Panc1 (cell line): Measurements from ENCODE around the gene KRT75. TPM values are rescaled to one million over a fixed set of nuclear protein-coding genes. Genes with fewer than 3 reads are reported as not detected.

ENCODE experiments used
- ATAC-seq: fragments of 200-7000 bp; cut with Tn5 transposase; 2 replicates; pipeline ENCODE4 v1.9.1; 2020; ENCODE audit warnings: mild to moderate bottlenecking, moderate library complexity
- BruUV-seq: library from RNA; stranded (reverse); fragments of 400-500 nt; replicated peaks from 2 replicates; lab custom pipeline; 2021; lab: Mats Ljungman, UMichigan
- CTCF ChIA-PET: fragments of 300-600 bp; sonication (Branson Sonifier 250); formaldehyde crosslinking; loops from one replicate; lab custom pipeline; 2022; ENCODE audit warnings: antibody characterized with exemption; lab: Charles Lee
- POLR2A ChIA-PET: fragments of 300-600 bp; sonication (Branson Sonifier 250); formaldehyde crosslinking; loops from one replicate; lab custom pipeline; 2022; ENCODE audit warnings: antibody characterized with exemption; lab: Charles Lee
- DNase-seq: peaks from one replicate; pipeline ENCODE4 v3.0.0-alpha.2; 2010; ENCODE audit warnings: low read depth, low spot score
- H3K27ac ChIP-seq: 2 replicates; pipeline ENCODE4 v1.5.1; 2011; ENCODE audit warnings: mild to moderate bottlenecking, low read length, inconsistent platforms
- H3K27me3 ChIP-seq: fragments of 200-500 bp; sonication (Bioruptor generic); 2 replicates; pipeline ENCODE4 v1.6.0; 2014; ENCODE audit warnings: low read length, inconsistent platforms; ENCODE audit not compliant: control insufficient read depth, insufficient read depth
- H3K36me3 ChIP-seq: fragments of 200-500 bp; sonication (Bioruptor generic); 2 replicates; pipeline ENCODE4 v1.5.1; 2014; ENCODE audit warnings: inconsistent platforms, mild to moderate bottlenecking, low read length, moderate library complexity; ENCODE audit not compliant: control insufficient read depth, insufficient read depth
- H3K4me1 ChIP-seq: 2 replicates; pipeline ENCODE4 v1.5.1; 2011; ENCODE audit warnings: inconsistent platforms, mild to moderate bottlenecking, low read length, moderate library complexity; ENCODE audit not compliant: control insufficient read depth, insufficient read depth
- H3K4me3 ChIP-seq, 2 experiments: 2 replicates each; pipeline ENCODE4 v1.5.1; 2011 to 2012; ENCODE audit warnings: low read depth in 2 of 2, low read length in 2 of 2, mild to moderate bottlenecking in 2 of 2, inconsistent platforms in 1 of 2, moderate library complexity in 1 of 2
- H3K9me3 ChIP-seq: fragments of 200-500 bp; sonication (Bioruptor generic); 2 replicates; pipeline ENCODE4 v1.5.1; 2014; ENCODE audit warnings: low read depth, mild to moderate bottlenecking, inconsistent platforms, low read length, moderate library complexity; ENCODE audit not compliant: control insufficient read depth, insufficient read depth
- CTCF ChIP-seq: fragments of 450-650 bp; IDR thresholded peaks from 2 replicates; pipeline ENCODE4 v1.5.1; 2017; ENCODE audit warnings: mild to moderate bottlenecking
- POLR2AphosphoS5 ChIP-seq: IDR thresholded peaks from 2 replicates; pipeline ENCODE4 v1.6.1; 2012; ENCODE audit warnings: mild to moderate bottlenecking, low read depth, low read length, moderate library complexity
- REST ChIP-seq, 2 experiments: IDR thresholded peaks; 2 replicates each; pipeline ENCODE4 v1.6.1; 2011 to 2012; ENCODE audit warnings: low read depth in 2 of 2, control low read depth in 1 of 2, low read length in 1 of 2, mild to moderate bottlenecking in 1 of 2, moderate library complexity in 1 of 2; ENCODE audit not compliant: insufficient read depth in 1 of 2
- SIN3A ChIP-seq: IDR thresholded peaks from 2 replicates; pipeline ENCODE4 v1.6.1; 2012; ENCODE audit warnings: low read depth, mild to moderate bottlenecking, low read length, moderate library complexity, borderline replicate concordance; ENCODE audit not compliant: insufficient read depth
- TCF7L2 ChIP-seq: IDR thresholded peaks from 2 replicates; pipeline ENCODE4 v1.6.1; 2011; ENCODE audit warnings: mild to moderate bottlenecking, low read depth, low read length, inconsistent platforms
- in situ Hi-C: cut with HindIII; loops from 2 replicates; pipeline ENCODE4 v1.10.0; 2016; ENCODE audit warnings: low sequenced_read_pairs, low pct_unique_long_range_greater_than_20kb
- intact Hi-C: fragments of 100-400 bp; cut with micrococcal nuclease; formaldehyde crosslinking; loops from one replicate; pipeline ENCODE4 v1.10.0; 2022; ENCODE audit not compliant: unreplicated experiment
- total RNA-seq: library from RNA; stranded (reverse); gene quantifications from one replicate; pipeline ENCODE4 v1.2.1, GENCODE V29; 2021; ENCODE audit not compliant: unreplicated experiment

Gene KRT75
- total RNA-seq, 1 experiment from 2014 or later, result 0.15 TPM

GRCh38 chr12:52432559-52433207 lies 1.5 kb downstream of the KRT75 start:
- ChIA-PET CTCF (interaction anchor here (0.5 kb wide), 1 partner anchor 447 kb away, joined by 5 read pairs; no protein-coding TSS in a partner anchor), POLR2A (interaction anchor here (0.6 kb wide), 1 partner anchor 224 kb away, joined by 3 read pairs; no protein-coding TSS in a partner anchor)
- Histone ChIP-seq H3K9me3 (no peaks in the 10 kb centered on the region), H3K4me3 (no peak overlapping the region), H3K36me3 (no peaks in the 10 kb centered on the region), H3K27ac (no peak overlapping the region), H3K4me1 (no peaks in the 10 kb centered on the region), H3K27me3 (peaks cover 22% of the 10 kb centered on the region)
- no peak for TF ChIP-seq SIN3A
- no peak for TF ChIP-seq CTCF
- TF ChIP-seq REST (IDR thresholded peaks at IDR 0.05; ENCODE audit: insufficient read depth in 1 of 2, low read depth in 2 of 2, low read length in 1 of 2), result no peak
- TF ChIP-seq POLR2AphosphoS5, result no peak
- no peak for TF ChIP-seq TCF7L2
- no TSS peak for BruUV-seq
- in situ Hi-C loops, result no loop called here
- intact Hi-C loops, result no loop called here
- DNase-seq (no peak), ATAC-seq (no peak)

- no peak overlapping the region for H3K4me3 ChIP-seq
- BruUV-seq, result no TSS peak
- no peak overlapping the region for H3K27ac ChIP-seq
- TF ChIP-seq SIN3A, result no peak
- TF ChIP-seq REST (IDR thresholded peaks at IDR 0.05; ENCODE audit: insufficient read depth in 1 of 2, low read depth in 2 of 2, low read length in 1 of 2), result no peak
- TF ChIP-seq POLR2AphosphoS5, result no peak
- TF ChIP-seq TCF7L2, result no peak
- no peak for TF ChIP-seq CTCF
- in situ Hi-C loops (no loop called here), intact Hi-C loops (no loop called here)
- H3K27me3 ChIP-seq, result peaks cover 22% of the 10 kb centered on the region
- no peaks in the 10 kb centered on the region for H3K9me3 ChIP-seq
- no peaks in the 10 kb centered on the region for H3K4me1 ChIP-seq
- ATAC-seq (no peak), DNase-seq (no peak)
- no peaks in the 10 kb centered on the region for H3K36me3 ChIP-seq
- CTCF ChIA-PET, result interaction anchor here (0.5 kb wide), 1 partner anchor 155 kb away, joined by 4 read pairs; no protein-coding TSS in a partner anchor
- POLR2A ChIA-PET, result no interaction called here
Measured at GRCh38 chr12:52428121-52428520, 6.0 kb downstream of the KRT75 start.
